H9 (cell line): Measurements from ENCODE around the gene FOXA2. TPM values are rescaled to one million over a fixed set of nuclear protein-coding genes. Genes with fewer than 3 reads are reported as not detected.

Experiments used
- DNase-seq: peaks from one replicate; pipeline ENCODE4 v3.0.0-alpha.2; 2017
- H2AFZ ChIP-seq: one replicate; pipeline ENCODE4 v1.6.1; 2013; ENCODE audit warnings: mild to moderate bottlenecking, low read length, control low read depth, moderate library complexity
- H2AK5ac ChIP-seq: 2 replicates; pipeline ENCODE4 v1.6.1; 2013; ENCODE audit warnings: low read length, control low read depth, mixed read lengths; ENCODE audit not compliant: insufficient read length
- H2BK120ac ChIP-seq: one replicate; pipeline ENCODE4 v1.6.1; 2013; ENCODE audit warnings: low read depth, mild to moderate bottlenecking, low read length, control low read depth, inconsistent platforms; ENCODE audit not compliant: poor library complexity, severe bottlenecking
- H2BK12ac ChIP-seq: 2 replicates; pipeline ENCODE4 v1.6.1; 2013; ENCODE audit warnings: low read length, control low read depth, mixed read lengths, low read depth; ENCODE audit not compliant: insufficient read length
- H2BK15ac ChIP-seq: 2 replicates; pipeline ENCODE4 v1.6.1; 2013; ENCODE audit warnings: low read depth, low read length, control low read depth
- H2BK20ac ChIP-seq: one replicate; pipeline ENCODE4 v1.6.1; 2013; ENCODE audit warnings: low read depth, mild to moderate bottlenecking, low read length, control low read depth, inconsistent platforms; ENCODE audit not compliant: poor library complexity, severe bottlenecking
- H2BK5ac ChIP-seq: 2 replicates; pipeline ENCODE4 v1.6.1; 2013; ENCODE audit warnings: low read length, control low read depth, mixed read lengths; ENCODE audit not compliant: insufficient read length
- H3K14ac ChIP-seq: 2 replicates; pipeline ENCODE4 v1.6.1; 2013; ENCODE audit warnings: low read length, control low read depth; ENCODE audit not compliant: insufficient read depth
- H3K18ac ChIP-seq: 2 replicates; pipeline ENCODE4 v1.6.1; 2013; ENCODE audit warnings: low read depth, mild to moderate bottlenecking, mixed read lengths, low read length, control low read depth; ENCODE audit not compliant: insufficient read length
- H3K23ac ChIP-seq: 2 replicates; pipeline ENCODE4 v1.6.1; 2013; ENCODE audit warnings: low read length, control low read depth, mixed read lengths, low read depth; ENCODE audit not compliant: insufficient read length
- H3K23me2 ChIP-seq: 2 replicates; pipeline ENCODE4 v1.6.1; 2013; ENCODE audit warnings: low read depth, mild to moderate bottlenecking, mixed read lengths, low read length, control low read depth; ENCODE audit not compliant: insufficient read length, poor library complexity, severe bottlenecking
- H3K27ac ChIP-seq: 2 replicates; pipeline ENCODE4 v1.5.1; 2013; ENCODE audit warnings: low read length, control low read depth, mixed read lengths, low read depth; ENCODE audit not compliant: insufficient read length
- H3K27me3 ChIP-seq: 2 replicates; pipeline ENCODE4 v1.6.1; 2013; ENCODE audit warnings: low read length, control low read depth, inconsistent platforms; ENCODE audit not compliant: insufficient read depth
- H3K4ac ChIP-seq: 2 replicates; pipeline ENCODE4 v1.6.1; 2013; ENCODE audit warnings: low read depth, mild to moderate bottlenecking, control low read depth, inconsistent platforms, low read length, moderate library complexity
- H3K4me1 ChIP-seq: 2 replicates; pipeline ENCODE4 v1.6.1; 2013; ENCODE audit warnings: low read length, control low read depth, inconsistent platforms; ENCODE audit not compliant: insufficient read depth
- H3K4me2 ChIP-seq: 2 replicates; pipeline ENCODE4 v1.6.1; 2013; ENCODE audit warnings: low read length, control low read depth, mixed read lengths; ENCODE audit not compliant: insufficient read length, insufficient read depth
- H3K56ac ChIP-seq: 2 replicates; pipeline ENCODE4 v1.6.1; 2013; ENCODE audit warnings: low read depth, mild to moderate bottlenecking, mixed read lengths, low read length, control low read depth; ENCODE audit not compliant: insufficient read length
- H3K79me1 ChIP-seq: 2 replicates; pipeline ENCODE4 v1.6.1; 2013; ENCODE audit warnings: low read depth, mild to moderate bottlenecking, moderate library complexity, low read length, control low read depth, inconsistent platforms; ENCODE audit not compliant: insufficient read depth, poor library complexity, severe bottlenecking
- H3K79me2 ChIP-seq: 2 replicates; pipeline ENCODE4 v1.6.1; 2013; ENCODE audit warnings: low read length, control low read depth, inconsistent platforms; ENCODE audit not compliant: insufficient read depth
- H3K9ac ChIP-seq: 2 replicates; pipeline ENCODE4 v1.6.1; 2013; ENCODE audit warnings: low read length, control low read depth, mixed read lengths; ENCODE audit not compliant: insufficient read length; ENCODE audit errors: extremely low read depth
- H3K9me3 ChIP-seq: one replicate; pipeline ENCODE4 v1.6.1; 2013; ENCODE audit warnings: low read depth, low read length, inconsistent platforms; ENCODE audit not compliant: control insufficient read depth
- H3T11ph ChIP-seq: one replicate; pipeline ENCODE4 v1.6.1; 2013; ENCODE audit warnings: mild to moderate bottlenecking, low read length, control low read depth, inconsistent platforms
- H4K20me1 ChIP-seq: one replicate; pipeline ENCODE4 v1.6.1; 2013; ENCODE audit not compliant: control insufficient read depth, insufficient read length, insufficient read depth
- H4K5ac ChIP-seq: 2 replicates; pipeline ENCODE4 v1.6.1; 2013; ENCODE audit warnings: low read depth, mild to moderate bottlenecking, mixed read lengths, low read length, control low read depth; ENCODE audit not compliant: insufficient read length
- H4K8ac ChIP-seq: replicated peaks from 2 replicates; pipeline ENCODE4 v1.6.1; 2013; ENCODE audit warnings: low read length, control low read depth, mixed read lengths, low read depth; ENCODE audit not compliant: insufficient read length
- H4K91ac ChIP-seq: 2 replicates; pipeline ENCODE4 v1.6.1; 2013; ENCODE audit warnings: low read depth, mild to moderate bottlenecking, moderate library complexity, mixed read lengths, low read length, control low read depth; ENCODE audit not compliant: insufficient read length
- H3K27ac Mint-ChIP-seq, 3 experiments: 2 replicates in 2 of 3; 3 replicates in 1 of 3; pipeline ENCODE4 v1.8.0; 2020 to 2021; ENCODE audit warnings: mixed read lengths in 3 of 3, mild to moderate bottlenecking in 1 of 3, moderate library complexity in 1 of 3
- H3K27me3 Mint-ChIP-seq: 2 replicates; pipeline ENCODE4 v1.8.0; 2021; ENCODE audit warnings: low read depth, mild to moderate bottlenecking, moderate library complexity, mixed read lengths
- H3K36me3 Mint-ChIP-seq, 3 experiments: 2 replicates in 2 of 3; 3 replicates in 1 of 3; pipeline ENCODE4 v1.8.0; 2020 to 2021; ENCODE audit warnings: low read depth in 3 of 3, mixed read lengths in 3 of 3; ENCODE audit not compliant: insufficient read depth in 1 of 3
- H3K4me1 Mint-ChIP-seq, 2 experiments: 2 replicates each; pipeline ENCODE4 v1.8.0; 2020; ENCODE audit warnings: mixed read lengths in 2 of 2
- H3K4me3 Mint-ChIP-seq, 2 experiments: 2 replicates in 1 of 2; 3 replicates in 1 of 2; pipeline ENCODE4 v1.8.0; 2020 to 2021; ENCODE audit warnings: mild to moderate bottlenecking in 2 of 2, mixed read lengths in 2 of 2, moderate library complexity in 1 of 2
- H3K9me3 Mint-ChIP-seq, 2 experiments: 2 replicates in 1 of 2; 3 replicates in 1 of 2; pipeline ENCODE4 v1.8.0; 2020; ENCODE audit warnings: mild to moderate bottlenecking in 2 of 2, mixed read lengths in 2 of 2, moderate library complexity in 1 of 2
- CTCF ChIP-seq: fragments of 200-600 bp; sonication (generic); conservative IDR thresholded peaks from 3 replicates; pipeline ENCODE4 v1.8.0; 2021; ENCODE audit warnings: antibody characterized with exemption, mild to moderate bottlenecking
- WGBS: extraction: QIAGEN DNeasy Blood & Tissue Kit; methylation state at CpG from one replicate; pipeline ENCODE4 v1.1.7; 2013; ENCODE audit warnings: missing lambda C conversion rate, low lambda C conversion rate, mixed read lengths; ENCODE audit not compliant: insufficient read length; ENCODE audit errors: extremely low coverage; 5-methylcytosine and 5-hydroxymethylcytosine counted together
- total RNA-seq: library from RNA; stranded (reverse); gene quantifications from 2 replicates; pipeline ENCODE4 v1.2.1, GENCODE V29; 2021

The FOXA2 gene
- total RNA-seq, 1 experiment from 2014 or later = not detected

GRCh38 chr20:22576733-22577514 lies 7.4 kb downstream of the FOXA2 start:
- H3K23me2 ChIP-seq = no peaks in the 10 kb centered on the region
- no peak overlapping the region for H3K4ac ChIP-seq
- H2BK120ac ChIP-seq = no peak overlapping the region
- H3K23ac ChIP-seq = no peak overlapping the region
- peaks cover 100% of the 10 kb centered on the region for H3K27me3 Mint-ChIP-seq
- no peaks in the 10 kb centered on the region for H3K79me1 ChIP-seq
- peaks cover 94% of the 10 kb centered on the region for H3K27me3 ChIP-seq
- no peak overlapping the region for H2BK15ac ChIP-seq
- DNase-seq = no peak
- no peak overlapping the region for H2BK12ac ChIP-seq
- H3K27ac Mint-ChIP-seq = no peak overlapping the region
- no peak overlapping the region for H2AFZ ChIP-seq
- peaks cover 0 to 3% (median 3%) of the 10 kb centered on the region in 3 experiments; a peak in 2 of 7 replicates for H3K36me3 Mint-ChIP-seq
- H3K79me2 ChIP-seq = no peaks in the 10 kb centered on the region
- no peak for TF ChIP-seq CTCF
- no peaks in the 10 kb centered on the region for H3K9me3 ChIP-seq
- H3T11ph ChIP-seq = no peak overlapping the region
- H3K56ac ChIP-seq = no peak overlapping the region
- peaks cover 0 to 33% of the 10 kb centered on the region in 2 experiments; a peak in 2 of 5 replicates for H3K9me3 Mint-ChIP-seq
- H2BK20ac ChIP-seq = no peak overlapping the region
- no CpG with 5 or more reads among the region's 48 CpGs for WGBS
- H4K91ac ChIP-seq = no peak overlapping the region
- no peak overlapping the region for H4K5ac ChIP-seq
- no peak overlapping the region for H4K8ac ChIP-seq
- no peaks in the 10 kb centered on the region; the same call in none of the 2 replicates for H3K4me1 ChIP-seq
- H3K4me1 Mint-ChIP-seq = peaks cover 32 to 61% of the 10 kb centered on the region in 2 experiments
- H4K20me1 ChIP-seq = no peaks in the 10 kb centered on the region
- peak overlapping the region in 1 of 2 experiments; percentile 79; a peak in 3 of 5 replicates for H3K4me3 Mint-ChIP-seq
- H3K27ac ChIP-seq = no peak overlapping the region
- H2BK5ac ChIP-seq = no peak overlapping the region
- H3K18ac ChIP-seq = no peak overlapping the region
- H3K9ac ChIP-seq = no peak overlapping the region
- H3K4me2 ChIP-seq = no peak overlapping the region
- no peak overlapping the region for H2AK5ac ChIP-seq
- no peak overlapping the region for H3K14ac ChIP-seq
